GM12801 (cell line): ENCODE measurements around the gene UVRAG.

ENCODE experiments used
- TF ChIP-seq, protein P1 (sequence below): IDR thresholded peaks from one replicate; pipeline ENCODE4 v1.5.1; 2011; ENCODE audit warnings: control low read depth; ENCODE audit not compliant: insufficient read length; ENCODE audit errors: extremely low read depth

UVRAG gene

DNA sequence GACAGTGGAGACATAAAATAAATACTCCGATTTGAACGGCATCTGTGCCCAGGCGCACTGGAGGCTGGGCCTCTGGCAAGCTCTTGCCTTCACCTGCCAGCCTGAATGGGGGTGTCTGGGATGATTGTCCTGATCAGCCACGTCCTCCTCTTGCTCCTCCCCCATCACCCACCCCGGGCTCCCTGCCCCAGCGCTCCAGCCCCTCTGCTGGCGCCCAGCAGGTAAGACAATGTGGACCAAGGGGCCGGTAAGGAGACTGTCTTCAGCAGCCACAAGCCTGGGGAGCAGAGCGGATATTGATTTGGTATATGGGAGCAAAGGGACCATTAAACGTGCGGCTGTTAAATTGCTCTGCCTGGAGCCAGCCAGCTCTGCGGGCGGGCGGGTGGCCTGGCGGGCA lies 366.4 kb downstream of the UVRAG start:
- TF ChIP-seq, protein P1, sequence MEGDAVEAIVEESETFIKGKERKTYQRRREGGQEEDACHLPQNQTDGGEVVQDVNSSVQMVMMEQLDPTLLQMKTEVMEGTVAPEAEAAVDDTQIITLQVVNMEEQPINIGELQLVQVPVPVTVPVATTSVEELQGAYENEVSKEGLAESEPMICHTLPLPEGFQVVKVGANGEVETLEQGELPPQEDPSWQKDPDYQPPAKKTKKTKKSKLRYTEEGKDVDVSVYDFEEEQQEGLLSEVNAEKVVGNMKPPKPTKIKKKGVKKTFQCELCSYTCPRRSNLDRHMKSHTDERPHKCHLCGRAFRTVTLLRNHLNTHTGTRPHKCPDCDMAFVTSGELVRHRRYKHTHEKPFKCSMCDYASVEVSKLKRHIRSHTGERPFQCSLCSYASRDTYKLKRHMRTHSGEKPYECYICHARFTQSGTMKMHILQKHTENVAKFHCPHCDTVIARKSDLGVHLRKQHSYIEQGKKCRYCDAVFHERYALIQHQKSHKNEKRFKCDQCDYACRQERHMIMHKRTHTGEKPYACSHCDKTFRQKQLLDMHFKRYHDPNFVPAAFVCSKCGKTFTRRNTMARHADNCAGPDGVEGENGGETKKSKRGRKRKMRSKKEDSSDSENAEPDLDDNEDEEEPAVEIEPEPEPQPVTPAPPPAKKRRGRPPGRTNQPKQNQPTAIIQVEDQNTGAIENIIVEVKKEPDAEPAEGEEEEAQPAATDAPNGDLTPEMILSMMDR = no peak

DNA sequence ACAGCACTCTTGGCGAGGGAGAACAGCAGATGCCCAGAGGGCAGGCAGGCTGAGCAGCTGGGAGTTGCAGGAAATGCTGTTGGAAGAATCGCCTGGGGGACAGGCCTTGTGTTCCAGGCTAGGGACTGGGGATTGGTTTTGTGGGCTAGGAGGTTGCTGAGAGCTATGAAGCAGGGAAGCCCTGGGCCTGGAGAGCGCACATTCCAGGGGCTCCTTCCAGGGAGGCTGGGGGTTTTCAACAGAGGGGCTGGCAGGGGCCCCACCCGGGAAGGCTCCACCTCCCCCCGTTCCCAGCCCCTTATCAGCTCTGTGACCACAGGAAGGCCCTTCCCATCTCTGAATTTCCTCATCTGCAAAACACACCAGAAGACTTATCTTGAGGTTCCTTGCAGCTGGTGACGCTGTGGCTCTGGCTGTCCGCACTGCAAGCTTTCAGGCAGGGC lies 369.6 kb downstream of the UVRAG start:
- TF ChIP-seq, protein P1 = no peak

DNA sequence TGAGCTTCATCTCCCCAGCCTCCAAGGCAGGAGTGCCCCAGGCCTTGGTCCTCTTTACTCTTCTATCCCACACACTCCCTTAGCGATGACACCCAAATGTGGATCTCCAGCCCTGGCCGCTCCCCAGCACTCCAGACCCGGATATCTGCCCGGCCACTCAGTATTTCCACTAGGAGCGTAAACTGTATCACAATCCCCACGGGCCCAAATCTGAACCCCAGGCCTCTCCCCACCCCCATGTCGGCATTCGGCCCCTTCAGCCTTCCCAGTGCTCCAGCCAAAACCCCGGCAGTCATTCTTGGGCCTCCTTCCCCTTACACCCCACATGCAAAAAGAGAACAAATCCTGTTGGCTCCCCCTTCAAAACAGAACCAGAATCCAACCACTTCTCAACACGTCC lies 370.5 kb downstream of the UVRAG start:
- TF ChIP-seq, protein P1 = no peak

DNA sequence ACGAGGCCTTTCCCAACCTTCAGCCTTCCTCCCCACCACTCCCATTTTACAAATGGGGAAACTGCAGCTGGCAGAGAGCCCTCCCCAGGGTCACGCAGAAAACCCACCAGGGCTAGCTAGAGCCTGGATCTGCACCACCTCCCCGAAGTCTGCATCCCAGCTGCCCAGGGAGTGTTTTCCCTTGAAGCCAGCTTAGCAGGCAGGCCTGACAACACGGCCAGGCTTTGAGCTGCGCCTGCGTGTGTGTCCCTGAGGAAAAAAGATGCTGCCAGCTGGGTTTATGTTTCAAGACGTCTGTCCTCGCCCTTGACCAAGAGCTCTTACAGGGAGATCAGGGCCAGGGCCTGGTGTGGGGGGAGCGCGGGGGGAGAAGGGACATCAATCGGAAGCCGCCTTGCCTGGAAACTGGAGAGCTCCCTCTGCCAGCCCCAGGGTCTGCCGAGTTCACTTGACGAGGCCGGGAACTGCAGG lies 371.0 kb downstream of the UVRAG start:
- TF ChIP-seq, protein P1 = no peak

DNA sequence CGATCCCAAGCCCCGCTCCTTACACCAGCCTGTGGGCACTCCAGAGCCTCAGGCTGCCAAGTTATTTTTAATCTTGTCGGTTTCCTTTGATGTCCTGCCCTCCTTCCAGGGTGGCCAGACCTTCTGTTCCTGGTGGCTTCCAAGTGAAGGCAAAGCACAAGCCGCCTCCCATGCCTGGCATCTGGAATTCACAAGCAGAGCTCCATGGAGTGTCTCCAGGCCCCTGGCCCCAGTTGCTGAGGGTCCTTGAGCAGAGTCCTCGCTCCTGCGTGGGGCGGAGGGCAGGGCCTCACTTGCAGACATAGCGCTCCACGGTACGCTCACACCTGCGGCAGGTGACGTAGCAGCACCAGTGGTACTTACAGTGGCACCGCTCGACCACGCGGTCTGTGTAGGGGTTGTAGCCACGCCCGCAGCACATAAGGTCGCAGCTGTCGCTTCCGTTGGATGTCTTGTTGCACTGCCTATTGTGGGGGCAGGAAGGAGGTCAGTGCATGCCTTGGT lies 371.8 kb downstream of the UVRAG start:
- TF ChIP-seq, protein P1 = no peak

DNA sequence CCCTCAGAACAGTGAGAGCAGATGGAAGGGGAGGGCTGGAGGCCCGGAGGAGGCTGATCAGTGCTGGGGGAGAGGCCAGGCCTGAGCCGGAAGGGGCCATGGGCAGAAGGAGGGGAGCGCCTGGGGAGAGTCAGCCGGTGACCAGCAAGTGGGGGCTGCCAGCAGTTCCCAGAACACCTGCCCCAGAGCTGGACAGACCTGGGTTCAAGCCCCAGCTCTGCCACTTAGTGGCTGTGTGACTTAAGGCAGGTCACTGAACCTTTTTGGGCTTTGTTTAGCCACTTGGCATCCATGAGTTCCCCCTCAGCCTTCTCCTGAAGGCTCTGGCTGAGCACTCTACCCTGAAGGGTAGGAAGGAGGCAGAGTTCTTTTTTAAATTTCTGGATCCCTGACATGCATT lies 373.9 kb downstream of the UVRAG start:
- TF ChIP-seq, protein P1 = no peak

DNA sequence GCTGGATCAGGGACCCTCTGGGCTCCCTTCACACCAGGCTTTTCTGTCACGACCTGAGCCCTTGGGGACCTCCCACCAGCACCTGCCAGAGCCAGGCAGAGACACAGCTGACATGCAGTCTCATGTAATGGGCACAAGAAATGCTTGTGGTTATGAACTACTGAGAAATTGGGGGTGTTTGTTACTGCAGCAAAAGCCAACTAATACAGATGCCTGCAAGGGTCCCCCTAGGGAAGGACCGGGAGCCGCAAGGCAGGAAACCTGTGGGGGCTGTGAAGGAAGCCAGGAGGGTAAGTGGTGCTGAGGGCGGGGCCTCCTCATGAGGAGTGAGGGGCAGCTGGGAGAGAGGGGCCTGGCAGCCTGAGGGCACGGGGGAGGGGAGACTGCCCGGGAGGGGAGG lies 374.7 kb downstream of the UVRAG start:
- TF ChIP-seq, protein P1 = no peak

DNA sequence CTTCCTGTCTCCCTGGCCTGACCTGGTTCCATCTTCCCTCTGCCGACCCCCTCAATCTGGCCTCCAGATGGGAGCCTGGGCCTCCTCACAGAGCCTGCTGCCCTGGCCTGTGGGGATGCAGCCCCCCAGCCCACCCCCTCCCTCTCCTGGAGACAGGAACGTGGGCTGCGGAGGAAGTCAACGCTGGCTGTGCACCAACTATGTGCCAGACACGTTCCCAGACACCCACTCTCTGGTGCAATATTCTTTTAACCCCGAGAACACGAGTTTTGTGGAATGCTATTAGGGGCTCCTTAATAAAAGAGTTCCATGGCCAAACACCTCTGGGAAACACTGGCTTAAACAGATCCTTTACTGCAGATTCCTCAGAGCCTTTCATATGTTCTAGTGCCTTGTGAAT lies 375.4 kb downstream of the UVRAG start:
- TF ChIP-seq, protein P1 = no peak
